Measurements from ENCODE around the gene MGLL.

DNA sequence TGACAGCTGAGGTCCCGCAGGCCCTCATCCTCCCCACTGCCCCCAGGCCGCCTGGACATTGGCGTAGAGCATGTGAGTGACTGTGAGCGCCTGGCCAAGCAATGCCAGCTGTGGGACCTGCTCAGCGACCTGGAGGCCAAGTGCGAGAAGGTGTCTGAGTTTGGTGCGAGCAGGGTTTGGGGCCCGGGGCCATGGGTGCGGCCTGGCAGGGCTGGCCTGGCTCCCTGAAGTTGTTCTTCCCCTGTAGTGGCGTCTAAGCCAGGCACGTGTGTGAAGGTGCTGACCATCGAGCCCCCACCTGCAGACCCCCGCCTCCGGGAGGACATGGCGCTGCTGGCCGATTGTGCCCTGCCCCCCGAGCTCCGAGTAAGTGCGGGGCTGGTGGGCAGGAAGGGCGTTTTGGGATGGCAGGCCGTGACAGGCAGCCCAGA lies 145.4 kb downstream of the MGLL start:
- TF ChIP-seq, protein P1, sequence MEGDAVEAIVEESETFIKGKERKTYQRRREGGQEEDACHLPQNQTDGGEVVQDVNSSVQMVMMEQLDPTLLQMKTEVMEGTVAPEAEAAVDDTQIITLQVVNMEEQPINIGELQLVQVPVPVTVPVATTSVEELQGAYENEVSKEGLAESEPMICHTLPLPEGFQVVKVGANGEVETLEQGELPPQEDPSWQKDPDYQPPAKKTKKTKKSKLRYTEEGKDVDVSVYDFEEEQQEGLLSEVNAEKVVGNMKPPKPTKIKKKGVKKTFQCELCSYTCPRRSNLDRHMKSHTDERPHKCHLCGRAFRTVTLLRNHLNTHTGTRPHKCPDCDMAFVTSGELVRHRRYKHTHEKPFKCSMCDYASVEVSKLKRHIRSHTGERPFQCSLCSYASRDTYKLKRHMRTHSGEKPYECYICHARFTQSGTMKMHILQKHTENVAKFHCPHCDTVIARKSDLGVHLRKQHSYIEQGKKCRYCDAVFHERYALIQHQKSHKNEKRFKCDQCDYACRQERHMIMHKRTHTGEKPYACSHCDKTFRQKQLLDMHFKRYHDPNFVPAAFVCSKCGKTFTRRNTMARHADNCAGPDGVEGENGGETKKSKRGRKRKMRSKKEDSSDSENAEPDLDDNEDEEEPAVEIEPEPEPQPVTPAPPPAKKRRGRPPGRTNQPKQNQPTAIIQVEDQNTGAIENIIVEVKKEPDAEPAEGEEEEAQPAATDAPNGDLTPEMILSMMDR (IDR thresholded peaks at IDR 0.05; ENCODE audit: insufficient read depth, low read length), result no peak
- no peak for TF ChIP-seq SPI1 (IDR thresholded peaks at IDR 0.05; ENCODE audit: borderline replicate concordance, low read depth)

Data from HL-60 (cell line).